CD4-positive, alpha-beta T cell (primary cell): Measurements from ENCODE around the gene HKDC1. TPM values are rescaled to one million over a fixed set of nuclear protein-coding genes. Genes with fewer than 3 reads are reported as not detected.

ENCODE experiments used
- ATAC-seq: fragments of 200-7000 bp; cut with Tn5 transposase; one replicate; pipeline ENCODE4 v1.10.0; 2022; ENCODE audit warnings: mild to moderate bottlenecking; ENCODE audit not compliant: poor library complexity
- CTCF ChIA-PET: fragments of 350-600 bp; sonication (Branson Sonifier 250); formaldehyde crosslinking; loops from one replicate; lab custom pipeline; 2021; ENCODE audit warnings: antibody characterized with exemption, inconsistent platforms; lab: Charles Lee
- POLR2A ChIA-PET: fragments of 350-600 bp; sonication (Branson Sonifier 250); formaldehyde crosslinking; loops from one replicate; lab custom pipeline; 2021; ENCODE audit warnings: antibody characterized with exemption, inconsistent platforms; lab: Charles Lee
- DNase-seq, 14 experiments: peaks; one replicate each; pipeline ENCODE4 v3.0.0-alpha.2; 2013 to 2020; ENCODE audit warnings: mixed read lengths in 2 of 14
- H3K27ac ChIP-seq, 2 donors: one replicate each; pipeline versions ENCODE4 v1.5.1 to v1.7.0; 2013; ENCODE audit warnings: low read length in 2 of 2, low read depth in 1 of 2, mild to moderate bottlenecking in 1 of 2
- H3K27me3 ChIP-seq, 2 experiments: 1 replicate in 1 of 2; 2 replicates in 1 of 2; pipeline versions ENCODE4 v1.6.1 to v1.7.0; 2013; ENCODE audit warnings: low read length in 2 of 2, control low read depth in 1 of 2, mild to moderate bottlenecking in 1 of 2, moderate library complexity in 1 of 2; ENCODE audit not compliant: insufficient read depth in 2 of 2, control insufficient read depth in 1 of 2
- H3K36me3 ChIP-seq: one replicate; pipeline ENCODE4 v1.6.1; 2013; ENCODE audit warnings: low read length, control low read depth; ENCODE audit not compliant: insufficient read depth
- H3K4me1 ChIP-seq: one replicate; pipeline ENCODE4 v1.6.1; 2013; ENCODE audit warnings: low read length, control low read depth; ENCODE audit not compliant: insufficient read depth
- H3K4me3 ChIP-seq: one replicate; pipeline ENCODE4 v1.5.1; 2013; ENCODE audit warnings: mild to moderate bottlenecking, low read length, moderate library complexity
- H3K9me3 ChIP-seq, 2 experiments: 1 replicate in 1 of 2; 2 replicates in 1 of 2; pipeline versions ENCODE4 v1.6.1 to v1.7.0; 2013; ENCODE audit warnings: low read length in 2 of 2, mild to moderate bottlenecking in 2 of 2, control low read depth in 1 of 2, moderate library complexity in 1 of 2; ENCODE audit not compliant: control insufficient read depth in 1 of 2, insufficient read depth in 1 of 2
- H3K27ac Mint-ChIP-seq: one replicate; pipeline ENCODE4 v1.8.0; 2020; ENCODE audit warnings: mixed read lengths
- H3K27me3 Mint-ChIP-seq: one replicate; pipeline ENCODE4 v1.8.0; 2021; ENCODE audit warnings: mixed read lengths
- H3K36me3 Mint-ChIP-seq: one replicate; pipeline ENCODE4 v1.8.0; 2021; ENCODE audit warnings: low read depth, mixed read lengths
- H3K4me1 Mint-ChIP-seq: one replicate; pipeline ENCODE4 v1.8.0; 2021; ENCODE audit warnings: low read depth, mixed read lengths
- H3K4me3 Mint-ChIP-seq: one replicate; pipeline ENCODE4 v1.8.0; 2020; ENCODE audit warnings: mild to moderate bottlenecking, mixed read lengths
- H3K9me3 Mint-ChIP-seq: one replicate; pipeline ENCODE4 v1.8.0; 2020; ENCODE audit warnings: mixed read lengths
- CTCF ChIP-seq: fragments of 200-600 bp; IDR thresholded peaks from one replicate; pipeline ENCODE4 v1.8.0; 2022; ENCODE audit warnings: antibody characterized with exemption, mild to moderate bottlenecking
- intact Hi-C, 2 experiments: fragments of 100-400 bp; cut with DNase I in 1 of 2; cut with micrococcal nuclease in 1 of 2; formaldehyde crosslinking; loops; one replicate each; pipeline versions ENCODE4 v1.15.1 to v1.9.0; 2023 to 2025; cut with DNase I, micrococcal nuclease
- total RNA-seq, 174 experiments: library from RNA in 2 of 174; stranded (reverse) in 2 of 174; gene quantifications; one replicate each; pipeline ENCODE4 v1.2.3 and lab custom pipeline; 2021 to 2026

Gene HKDC1
- total RNA-seq, 2 experiments from 2014 or later = 3.1 to 4.5 TPM

- H3K27me3 ChIP-seq = no peaks in the 10 kb centered on the region
- CTCF ChIA-PET = interaction anchor here (1.0 kb wide), 1 partner anchor 273 kb away, joined by 3 read pairs; no protein-coding TSS in a partner anchor
- H3K36me3 ChIP-seq = peaks cover 21% of the 10 kb centered on the region
- no peak for TF ChIP-seq CTCF
- Mint-ChIP-seq H3K4me3 (no peak overlapping the region), H3K9me3 (no peaks in the 10 kb centered on the region), H3K27me3 (no peaks in the 10 kb centered on the region), H3K36me3 (peaks cover 31% of the 10 kb centered on the region), H3K27ac (no peak overlapping the region), H3K4me1 (peaks cover 6% of the 10 kb centered on the region)
- no peaks in the 10 kb centered on the region for H3K9me3 ChIP-seq
- H3K4me3 ChIP-seq = no peak overlapping the region
- intact Hi-C loops = loop anchor here in 1 of 2 experiments (5.0 kb wide), 1 partner anchor 60 kb away; no protein-coding TSS in a partner anchor
- DNase-seq (no peak), ATAC-seq (no peak)
- no peak overlapping the region for H3K27ac ChIP-seq
- POLR2A ChIA-PET = no interaction called here
- H3K4me1 ChIP-seq = peaks cover 15% of the 10 kb centered on the region
Measured at GRCh38 chr10:69242040-69242851, 22.1 kb downstream of the HKDC1 start.

DNA sequence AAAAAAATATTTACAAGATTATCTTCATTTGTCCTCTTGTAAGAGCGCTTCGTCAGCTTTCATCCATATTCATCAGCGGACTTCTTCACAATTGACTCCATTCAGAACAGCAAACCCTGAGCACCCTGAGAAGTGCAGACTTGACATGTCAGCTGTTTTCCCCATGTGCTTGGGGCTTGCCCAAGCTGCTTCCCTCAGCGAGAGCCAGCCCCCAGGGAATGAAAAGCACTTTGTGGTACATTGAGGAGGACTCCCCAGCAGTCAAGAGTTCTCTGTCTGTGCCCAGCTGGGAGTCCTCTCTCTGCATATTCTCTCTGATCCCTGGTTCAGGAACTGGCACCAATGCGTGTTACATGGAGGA is 22.7 kb downstream of the HKDC1 start:
- H3K4me1 Mint-ChIP-seq = peaks cover under 1% of the 10 kb centered on the region
- DNase-seq (no peak), ATAC-seq (no peak)
- Histone ChIP-seq H3K4me3 (no peak overlapping the region), H3K9me3 (no peaks in the 10 kb centered on the region), H3K36me3 (peaks cover 24% of the 10 kb centered on the region), H3K27ac (no peak overlapping the region), H3K27me3 (no peaks in the 10 kb centered on the region), H3K4me1 (peaks cover 11% of the 10 kb centered on the region)
- H3K4me3 Mint-ChIP-seq = no peak overlapping the region
- no peaks in the 10 kb centered on the region for H3K27me3 Mint-ChIP-seq
- intact Hi-C loops = loop anchor here in 1 of 2 experiments (5.0 kb wide), 1 partner anchor 59 kb away; no protein-coding TSS in a partner anchor
- peaks cover 37% of the 10 kb centered on the region for H3K36me3 Mint-ChIP-seq
- no peak for TF ChIP-seq CTCF
- POLR2A ChIA-PET = no interaction called here
- H3K9me3 Mint-ChIP-seq = no peaks in the 10 kb centered on the region
- H3K27ac Mint-ChIP-seq = no peak overlapping the region
- CTCF ChIA-PET = interaction anchor here (1.0 kb wide), 1 partner anchor 273 kb away, joined by 3 read pairs; no protein-coding TSS in a partner anchor

DNA sequence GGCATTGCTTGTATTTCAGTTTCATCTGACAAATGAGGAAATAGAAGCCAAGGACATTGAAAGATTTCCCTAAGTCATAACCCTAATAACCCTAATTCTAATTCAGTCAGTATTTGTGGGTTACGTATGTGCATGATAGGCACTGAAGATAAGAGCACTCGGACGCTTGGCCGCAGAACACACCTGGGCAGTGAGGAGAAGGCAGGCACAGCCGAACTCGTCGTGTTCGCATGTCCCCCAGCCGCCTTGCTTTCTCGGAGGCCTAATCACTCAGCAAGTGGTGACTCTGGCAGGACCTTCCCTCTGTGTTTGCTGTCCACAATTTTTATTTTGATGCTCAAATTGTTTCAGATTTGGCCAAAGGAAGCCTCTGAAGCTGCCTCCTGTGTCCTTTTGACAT is 23.7 kb downstream of the HKDC1 start:
- Mint-ChIP-seq H3K4me3 (no peak overlapping the region), H3K27ac (no peak overlapping the region), H3K36me3 (peaks cover 41% of the 10 kb centered on the region), H3K27me3 (no peaks in the 10 kb centered on the region), H3K9me3 (no peaks in the 10 kb centered on the region), H3K4me1 (no peaks in the 10 kb centered on the region)
- intact Hi-C loops = loop anchor here in 1 of 2 experiments (5.0 kb wide), 1 partner anchor 58 kb away; no protein-coding TSS in a partner anchor
- DNase-seq (no peak), ATAC-seq (no peak)
- no peaks in the 10 kb centered on the region for H3K27me3 ChIP-seq
- H3K9me3 ChIP-seq = no peaks in the 10 kb centered on the region
- peaks cover 24% of the 10 kb centered on the region for H3K36me3 ChIP-seq
- peaks cover 8% of the 10 kb centered on the region for H3K4me1 ChIP-seq
- H3K4me3 ChIP-seq = no peak overlapping the region
- TF ChIP-seq CTCF = no peak
- POLR2A ChIA-PET = no interaction called here
- H3K27ac ChIP-seq = no peak overlapping the region
- CTCF ChIA-PET = no interaction called here
